Liver (tissue), 9 donors: ENCODE data around the gene WNK2. TPM values are rescaled to one million over a fixed set of nuclear protein-coding genes. Genes with fewer than 3 reads are reported as not detected.

Experiments
- DNase-seq: peaks from one replicate; pipeline ENCODE4 v3.0.0-alpha.2; 2017; ENCODE audit warnings: low spot score
- H3K27ac ChIP-seq, 2 donors: one replicate each; pipeline ENCODE4 v1.7.0; 2013; ENCODE audit warnings: inconsistent platforms in 2 of 2, low read length in 2 of 2, control low read depth in 1 of 2, low read depth in 1 of 2, mild to moderate bottlenecking in 1 of 2
- H3K27me3 ChIP-seq, 4 donors: one replicate each; pipeline versions ENCODE4 v1.6.1 to v1.7.0; 2013; ENCODE audit warnings: low read length in 3 of 4, inconsistent platforms in 1 of 4, mild to moderate bottlenecking in 1 of 4, moderate library complexity in 1 of 4; ENCODE audit not compliant: control insufficient read depth in 4 of 4, insufficient read depth in 4 of 4
- H3K36me3 ChIP-seq, 4 donors: one replicate each; pipeline versions ENCODE4 v1.6.1 to v1.7.0; 2013; ENCODE audit warnings: low read length in 3 of 4, mild to moderate bottlenecking in 3 of 4, low read depth in 1 of 4, moderate library complexity in 1 of 4; ENCODE audit not compliant: control insufficient read depth in 4 of 4, insufficient read depth in 3 of 4
- H3K4me1 ChIP-seq, 4 donors: one replicate each; pipeline versions ENCODE4 v1.6.1 to v1.7.0; 2013; ENCODE audit warnings: low read length in 3 of 4, mild to moderate bottlenecking in 3 of 4, moderate library complexity in 1 of 4; ENCODE audit not compliant: control insufficient read depth in 4 of 4, insufficient read depth in 4 of 4
- H3K4me3 ChIP-seq, 3 donors: one replicate each; pipeline versions ENCODE4 v1.6.1 to v1.7.0; 2013; ENCODE audit warnings: low read length in 3 of 3, control low read depth in 1 of 3, low read depth in 1 of 3, mild to moderate bottlenecking in 1 of 3
- H3K9ac ChIP-seq, 2 donors: one replicate each; pipeline ENCODE4 v1.7.0; 2013; ENCODE audit warnings: low read length in 2 of 2, mild to moderate bottlenecking in 2 of 2, moderate library complexity in 2 of 2, control low read depth in 1 of 2, low read depth in 1 of 2
- H3K9me3 ChIP-seq, 4 donors: one replicate each; pipeline versions ENCODE4 v1.6.1 to v1.7.0; 2013; ENCODE audit warnings: low read length in 3 of 4; ENCODE audit not compliant: control insufficient read depth in 4 of 4
- CTCF ChIP-seq: fragments of 150-350 bp; IDR thresholded peaks from 2 replicates; pipeline ENCODE4 v1.5.1; 2017; ENCODE audit warnings: improper control_type of control experiment, low read depth, low read length; ENCODE audit not compliant: missing input control
- EGR1 ChIP-seq, 2 donors: IDR thresholded peaks; 2 replicates each; pipeline ENCODE4 v1.6.1; 2016 to 2018; ENCODE audit warnings: antibody characterized with exemption in 2 of 2, low read depth in 2 of 2
- FOXA2 ChIP-seq: IDR thresholded peaks from 2 replicates; pipeline ENCODE4 v1.6.1; 2016; ENCODE audit warnings: antibody characterized with exemption
- GABPA ChIP-seq, 2 donors: IDR thresholded peaks in 1 of 2; conservative IDR thresholded peaks in 1 of 2; 2 replicates each; pipeline ENCODE4 v1.6.1; 2016; ENCODE audit warnings: antibody characterized with exemption in 2 of 2, mild to moderate bottlenecking in 1 of 2, moderate library complexity in 1 of 2
- HNF4A ChIP-seq, 2 donors: conservative IDR thresholded peaks; 2 replicates each; pipeline ENCODE4 v1.6.1; 2016; ENCODE audit warnings: antibody characterized with exemption in 2 of 2, mild to moderate bottlenecking in 2 of 2
- HNF4G ChIP-seq: IDR thresholded peaks from 2 replicates; pipeline ENCODE4 v1.6.1; 2016; ENCODE audit warnings: antibody characterized with exemption
- JUND ChIP-seq, 2 donors: IDR thresholded peaks; 2 replicates each; pipeline ENCODE4 v1.6.1; 2016; ENCODE audit warnings: antibody characterized with exemption in 2 of 2
- RXRA ChIP-seq, 2 donors: IDR thresholded peaks; 2 replicates each; pipeline ENCODE4 v1.6.1; 2017 to 2018; ENCODE audit warnings: antibody characterized with exemption in 2 of 2, mild to moderate bottlenecking in 1 of 2
- TAF1 ChIP-seq: conservative IDR thresholded peaks from 2 replicates; pipeline ENCODE4 v1.6.1; 2016; ENCODE audit warnings: antibody characterized with exemption, mild to moderate bottlenecking
- YY1 ChIP-seq: IDR thresholded peaks from 2 replicates; pipeline ENCODE4 v1.6.1; 2016; ENCODE audit warnings: antibody characterized with exemption, mild to moderate bottlenecking
- ZBTB33 ChIP-seq: IDR thresholded peaks from 2 replicates; pipeline ENCODE4 v1.6.1; 2016; ENCODE audit warnings: antibody characterized with exemption
- WGBS: extraction: QIAGEN DNeasy Blood & Tissue Kit; methylation state at CpG from one replicate; pipeline ENCODE4 v1.1.7; 2013; 5-methylcytosine and 5-hydroxymethylcytosine counted together
- polyA plus RNA-seq, 2 donors: library from polyadenylated mRNA; stranded (reverse) in 1 of 2; unstranded in 1 of 2; fragments of 200-250 nt in 1 of 2; fragments of >200 nt in 1 of 2; fragmentation: Nextera tagmentation in 1 of 2; extraction: Ambion mirVana in 1 of 2; gene quantifications; one replicate each; pipeline versions ENCODE4 v1.2.1 to v1.2.3, GENCODE V29; 2013 to 2015
- total RNA-seq, 2 donors: library from RNA; depleted of rRNA; stranded (reverse); fragments of >200 nt; gene quantifications; one replicate each; pipeline ENCODE4 v1.2.3, GENCODE V29; 2014
- TF ChIP-seq, protein P1 (sequence below): IDR thresholded peaks from 2 replicates; pipeline ENCODE4 v1.6.1; 2016; ENCODE audit warnings: antibody characterized with exemption
- TF ChIP-seq, protein P2 (sequence below): IDR thresholded peaks from 2 replicates; pipeline ENCODE4 v1.6.1; 2016; ENCODE audit warnings: antibody characterized with exemption
- donor health status: healthy.
- donor health status: healthy.
- donor health status: healthy.
- donor health status: healthy.
- donor health status: healthy.

The WNK2 gene
- total and polyA plus RNA-seq, 4 donors = 0.65 to 4.4 (median 1.7) TPM

- WGBS = 45% methylated on average over 2 of the region's 2 CpGs
- TF ChIP-seq FOXA2 (no peak), CTCF (no peak), HNF4G (no peak)
- TF ChIP-seq, protein P1, sequence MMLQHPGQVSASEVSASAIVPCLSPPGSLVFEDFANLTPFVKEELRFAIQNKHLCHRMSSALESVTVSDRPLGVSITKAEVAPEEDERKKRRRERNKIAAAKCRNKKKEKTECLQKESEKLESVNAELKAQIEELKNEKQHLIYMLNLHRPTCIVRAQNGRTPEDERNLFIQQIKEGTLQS = no peak
- TF ChIP-seq, protein P2, sequence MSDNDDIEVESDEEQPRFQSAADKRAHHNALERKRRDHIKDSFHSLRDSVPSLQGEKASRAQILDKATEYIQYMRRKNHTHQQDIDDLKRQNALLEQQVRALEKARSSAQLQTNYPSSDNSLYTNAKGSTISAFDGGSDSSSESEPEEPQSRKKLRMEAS = no peak
- Histone ChIP-seq H3K27me3 (peaks cover 0 to 2% (median 0%) of the 10 kb centered on the region in 4 donors), H3K4me3 (no peak overlapping the region), H3K9me3 (no peaks in the 10 kb centered on the region), H3K4me1 (no peaks in the 10 kb centered on the region), H3K36me3 (no peaks in the 10 kb centered on the region), H3K9ac (no peak overlapping the region), H3K27ac (no peak overlapping the region)
- no peak for DNase-seq
These were observed 40.7 kb downstream of the WNK2 start for GRCh38 chr9:93224591-93224990.

DNA sequence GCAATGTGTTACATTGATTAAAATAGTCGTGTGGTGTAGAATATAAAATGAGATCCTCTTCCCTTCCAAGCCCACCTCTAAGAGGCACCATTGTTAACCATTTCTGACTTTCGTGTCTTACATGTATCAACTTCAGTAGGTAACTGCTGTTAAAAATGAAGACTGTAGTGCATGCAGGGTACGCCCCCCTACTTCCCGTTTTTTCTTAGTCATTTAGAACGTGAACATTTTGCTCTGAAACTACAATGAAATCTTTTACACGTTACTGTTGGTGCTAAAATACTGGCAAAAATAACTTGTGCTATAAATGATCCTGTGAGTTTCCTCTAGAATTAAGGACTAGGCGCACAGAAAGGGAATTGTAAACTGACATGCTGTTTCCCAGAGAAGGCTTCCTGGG, 41.5 kb downstream of the WNK2 start:
- no peak overlapping the region for H3K27ac ChIP-seq
- peaks cover 0 to 2% (median 0%) of the 10 kb centered on the region in 4 donors for H3K27me3 ChIP-seq
- no peaks in the 10 kb centered on the region for H3K4me1 ChIP-seq
- no peaks in the 10 kb centered on the region for H3K36me3 ChIP-seq
- TF ChIP-seq JUND (IDR thresholded peaks at IDR 0.05) = no peak
- TF ChIP-seq, protein P2 = no peak
- TF ChIP-seq ZBTB33 = no peak
- TF ChIP-seq GABPA (IDR thresholded peaks at IDR 0.05 in 1 of 2, conservative IDR thresholded peaks at IDR 0.05 in 1 of 2) = no peak
- no peak for TF ChIP-seq EGR1 (IDR thresholded peaks at IDR 0.05; ENCODE audit: low read depth in 2 of 2)
- TF ChIP-seq, protein P1 = no peak
- TF ChIP-seq HNF4A (conservative IDR thresholded peaks at IDR 0.05) = no peak
- no peak overlapping the region for H3K9ac ChIP-seq
- no peak overlapping the region for H3K4me3 ChIP-seq
- no peak for DNase-seq
- H3K9me3 ChIP-seq = no peaks in the 10 kb centered on the region
- 73% methylated on average over 7 of the region's 7 CpGs for whole genome bisulfite sequencing

DNA sequence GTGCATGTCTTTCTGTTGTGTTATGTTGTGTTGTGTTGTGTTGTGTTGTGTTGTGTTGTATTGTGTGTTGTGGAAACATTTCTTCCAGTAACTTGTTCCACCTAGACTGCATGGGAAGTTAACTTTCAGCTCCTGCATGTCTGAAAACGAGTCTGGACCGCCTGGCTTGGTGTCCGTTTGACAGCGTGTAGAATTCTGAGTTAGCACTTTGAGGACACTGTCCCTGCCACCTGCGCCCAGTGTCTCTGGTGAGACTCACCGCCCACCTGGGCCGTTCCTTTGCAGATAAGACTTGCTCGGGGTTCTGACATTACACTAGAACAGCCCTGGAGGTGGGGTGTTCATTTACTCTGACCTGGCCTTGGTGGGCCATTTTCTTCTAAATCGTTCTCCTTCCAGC, 42.0 kb downstream of the WNK2 start:
- no peak for DNase-seq
- H3K4me3 ChIP-seq = no peak overlapping the region
- no peaks in the 10 kb centered on the region for H3K36me3 ChIP-seq
- H3K27ac ChIP-seq = no peak overlapping the region
- no peak overlapping the region for H3K9ac ChIP-seq
- no peaks in the 10 kb centered on the region for H3K9me3 ChIP-seq
- WGBS = 85% methylated on average over 9 of the region's 9 CpGs
- H3K27me3 ChIP-seq = peaks cover 0 to 3% (median 0%) of the 10 kb centered on the region in 4 donors
- H3K4me1 ChIP-seq = no peaks in the 10 kb centered on the region
- TF ChIP-seq ZBTB33 (no peak), RXRA (IDR thresholded peaks at IDR 0.05) (no peak), CTCF (no peak), TAF1 (no peak), HNF4G (no peak), YY1 (no peak), FOXA2 (no peak), JUND (IDR thresholded peaks at IDR 0.05) (no peak), EGR1 (IDR thresholded peaks at IDR 0.05; ENCODE audit: low read depth in 2 of 2) (no peak)
- TF ChIP-seq, protein P2 = no peak
